HEK293T (cell line): ENCODE measurements around the gene GRM4.

ENCODE experiments used
- ARNT ChIP-seq: fragments of 450-650 bp; IDR thresholded peaks from 2 replicates; pipeline ENCODE4 v1.6.1; 2017; ENCODE audit warnings: mild to moderate bottlenecking
- BHLHE40 ChIP-seq: fragments of 450-650 bp; IDR thresholded peaks from 2 replicates; pipeline ENCODE4 v1.6.1; 2016; ENCODE audit warnings: mild to moderate bottlenecking, moderate library complexity, borderline replicate concordance
- ELF4 ChIP-seq: fragments of 450-650 bp; IDR thresholded peaks from 2 replicates; pipeline ENCODE4 v1.6.1; 2017; ENCODE audit warnings: antibody characterized with exemption
- FOXK2 ChIP-seq: fragments of 450-650 bp; IDR thresholded peaks from 2 replicates; pipeline ENCODE4 v1.6.1; 2016; ENCODE audit warnings: mild to moderate bottlenecking
- FOXM1 ChIP-seq: fragments of 450-650 bp; IDR thresholded peaks from 2 replicates; pipeline ENCODE4 v1.6.1; 2017; ENCODE audit warnings: mild to moderate bottlenecking, borderline replicate concordance
- HDGF ChIP-seq: fragments of 450-650 bp; IDR thresholded peaks from 2 replicates; pipeline ENCODE4 v1.6.1; 2017; ENCODE audit warnings: antibody characterized with exemption, borderline replicate concordance
- L3MBTL2 ChIP-seq: fragments of 450-650 bp; conservative IDR thresholded peaks from 2 replicates; pipeline ENCODE4 v1.6.1; 2016; ENCODE audit warnings: mild to moderate bottlenecking
- LEF1 ChIP-seq: fragments of 450-650 bp; IDR thresholded peaks from 2 replicates; pipeline ENCODE4 v1.6.1; 2017; ENCODE audit warnings: mild to moderate bottlenecking, borderline replicate concordance
- NFRKB ChIP-seq: fragments of 450-650 bp; IDR thresholded peaks from 2 replicates; pipeline ENCODE4 v1.6.1; 2016; ENCODE audit warnings: mild to moderate bottlenecking, moderate library complexity
- SP1 ChIP-seq: fragments of 450-650 bp; IDR thresholded peaks from 2 replicates; pipeline ENCODE4 v1.6.1; 2017
- TARDBP ChIP-seq: fragments of 450-650 bp; IDR thresholded peaks from 2 replicates; pipeline ENCODE4 v1.6.1; 2016

DNA sequence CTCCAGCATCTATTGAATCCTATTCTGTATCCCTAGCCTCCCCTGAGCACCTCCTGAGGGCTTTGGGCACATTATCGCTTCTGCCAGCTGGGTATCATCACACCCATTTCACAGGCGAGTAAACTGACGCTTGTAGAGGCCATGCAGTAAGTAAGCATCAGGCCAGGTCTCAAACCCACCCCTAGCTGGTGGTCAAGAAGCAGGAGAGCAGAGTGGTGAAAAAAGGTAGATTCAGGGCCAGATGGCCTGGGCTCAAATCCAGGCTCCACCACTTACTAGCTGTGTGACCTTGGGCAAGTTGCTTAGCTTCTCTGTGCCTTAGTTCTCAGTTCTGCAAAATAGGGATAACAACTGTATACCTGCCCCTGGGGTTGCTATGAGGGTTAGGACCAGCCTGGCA, 19.9 kb downstream of the GRM4 start:
- TF ChIP-seq HDGF, result no peak
- TF ChIP-seq ARNT, result no peak
- TF ChIP-seq FOXK2, result no peak
- TF ChIP-seq SP1, result no peak
- no peak for TF ChIP-seq ELF4
- no peak for TF ChIP-seq FOXM1
- no peak for TF ChIP-seq NFRKB
- no peak for TF ChIP-seq TARDBP
- TF ChIP-seq L3MBTL2, result no peak
- TF ChIP-seq LEF1, result no peak
- no peak for TF ChIP-seq BHLHE40
